NCI-H1092 treated with DMSO at 0.1 percent for 48 hours (cell line): ENCODE results near the gene NUAK2.
A peak's percentile ranks its signal among the peaks of the same experiment; 100 is the strongest.

ENCODE experiments used
- DNase-seq: peaks from one replicate; lab custom pipeline; 2025; lab: John Stamatoyannopoulos, UW

Gene NUAK2

DNA sequence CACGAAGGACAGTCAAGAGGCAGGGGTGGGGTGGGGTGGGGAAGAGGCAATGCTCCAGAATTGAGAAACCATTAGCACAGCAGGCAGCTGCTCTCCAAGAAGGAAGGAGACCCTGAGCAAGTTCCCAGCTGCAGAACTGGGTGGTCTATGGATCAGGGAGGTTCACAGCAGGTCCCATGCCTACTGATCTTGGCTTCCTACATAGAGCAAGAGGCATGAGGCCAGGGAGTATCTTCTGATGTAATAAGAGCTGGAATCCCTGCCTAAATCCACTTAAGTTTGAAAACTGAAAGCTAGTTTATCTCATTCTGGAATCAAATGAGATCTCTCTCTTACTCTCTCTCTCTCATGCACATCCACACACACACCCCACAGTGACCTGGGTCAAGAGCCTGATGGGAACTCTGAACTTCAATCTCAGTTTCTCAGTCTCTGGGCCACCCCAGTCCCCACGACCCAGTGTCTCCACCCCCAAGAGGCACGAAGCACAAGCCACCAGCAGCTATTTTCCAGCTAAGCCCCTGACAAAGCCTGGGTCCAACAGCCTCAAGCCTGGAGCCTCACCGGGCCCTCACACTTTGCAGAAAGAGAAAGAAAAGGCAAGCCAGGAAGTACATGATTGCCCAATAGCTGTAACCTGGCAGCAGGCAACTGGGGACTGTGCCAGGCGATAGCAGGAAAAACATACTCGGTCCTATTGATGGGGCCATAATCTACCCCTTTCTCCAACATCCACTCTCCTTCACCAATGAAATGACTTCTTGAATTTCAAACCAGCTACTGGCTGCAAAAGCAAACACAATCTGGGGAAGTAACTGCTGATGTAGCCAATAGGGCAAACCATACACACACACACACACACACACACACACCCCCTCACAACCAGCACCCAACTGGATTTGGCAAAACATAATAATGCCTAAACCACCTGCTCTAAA is 2.2 kb downstream of the NUAK2 start:
- DNase-seq, result peak; percentile 99

DNA sequence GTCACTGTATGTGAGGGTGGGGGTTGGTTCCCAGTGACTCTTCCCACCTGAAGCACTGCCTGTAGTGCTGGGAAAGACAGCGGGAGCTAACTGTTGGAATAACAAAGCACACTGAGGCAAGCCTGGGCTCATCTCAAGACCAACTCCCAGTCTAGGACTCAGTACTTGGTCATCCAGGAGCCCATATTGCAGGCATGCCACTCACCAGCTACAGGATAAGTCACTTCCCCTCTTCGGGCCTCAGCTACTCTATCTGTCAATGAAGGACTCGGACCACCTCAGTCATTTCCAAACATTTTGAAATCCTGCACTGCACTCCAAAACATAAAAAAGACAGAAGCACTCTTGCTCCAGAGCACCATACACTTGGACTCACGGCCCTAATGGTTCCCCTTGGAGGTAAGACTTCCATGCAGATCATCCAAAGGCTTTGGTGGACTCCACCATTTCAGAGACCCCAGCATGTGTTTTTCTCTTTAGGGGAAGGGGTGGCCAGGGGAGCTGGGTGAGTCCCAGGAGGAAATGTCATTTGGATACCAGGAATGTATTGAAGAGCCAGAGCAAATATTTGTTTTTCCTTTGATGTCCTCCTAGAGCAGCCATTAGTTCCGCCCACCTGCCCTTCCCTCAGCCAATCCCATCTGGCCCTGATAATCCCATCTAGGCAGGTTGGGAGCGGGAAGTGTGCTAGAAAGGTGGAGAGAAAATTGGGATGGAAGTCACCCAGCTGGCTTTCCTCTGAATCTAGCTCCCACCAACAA is 3.1 kb downstream of the NUAK2 start:
- peak; percentile 99 for DNase-seq

DNA sequence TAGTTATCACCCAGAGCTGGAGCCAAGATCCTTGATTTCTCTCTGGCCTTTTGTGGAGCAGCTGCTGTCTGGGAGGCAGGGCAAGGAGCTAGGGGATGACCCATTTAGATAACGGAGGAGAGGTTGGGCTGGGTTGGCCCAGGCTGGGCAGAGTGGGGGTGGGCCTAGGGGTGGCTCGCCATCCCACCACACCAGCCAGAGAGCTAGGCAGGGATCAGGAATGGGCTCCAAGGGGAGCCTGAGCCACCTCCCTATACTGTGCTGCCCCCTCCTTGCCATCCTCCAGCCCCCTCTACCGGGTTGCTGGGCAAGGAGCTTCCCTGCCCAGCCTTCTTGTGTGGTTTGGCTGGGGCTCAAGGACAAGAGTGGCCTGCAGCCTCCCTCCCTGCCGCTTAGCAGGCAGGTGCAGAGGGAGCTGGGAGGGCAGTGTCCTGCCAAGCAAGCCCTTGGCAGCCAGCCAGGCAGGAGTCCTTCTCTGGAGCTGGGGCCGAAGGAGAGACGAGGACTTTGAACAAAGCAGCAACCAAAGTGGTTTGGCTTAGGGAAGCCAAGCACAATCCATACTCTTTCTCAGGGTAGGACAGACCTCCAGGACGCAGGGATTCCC is 4.1 kb downstream of the NUAK2 start:
- DNase-seq, result peak; percentile 99

GRCh38 chr1:205316161-205316566 is 5.4 kb downstream of the NUAK2 start:
- DNase-seq, result peak; percentile 53

DNA sequence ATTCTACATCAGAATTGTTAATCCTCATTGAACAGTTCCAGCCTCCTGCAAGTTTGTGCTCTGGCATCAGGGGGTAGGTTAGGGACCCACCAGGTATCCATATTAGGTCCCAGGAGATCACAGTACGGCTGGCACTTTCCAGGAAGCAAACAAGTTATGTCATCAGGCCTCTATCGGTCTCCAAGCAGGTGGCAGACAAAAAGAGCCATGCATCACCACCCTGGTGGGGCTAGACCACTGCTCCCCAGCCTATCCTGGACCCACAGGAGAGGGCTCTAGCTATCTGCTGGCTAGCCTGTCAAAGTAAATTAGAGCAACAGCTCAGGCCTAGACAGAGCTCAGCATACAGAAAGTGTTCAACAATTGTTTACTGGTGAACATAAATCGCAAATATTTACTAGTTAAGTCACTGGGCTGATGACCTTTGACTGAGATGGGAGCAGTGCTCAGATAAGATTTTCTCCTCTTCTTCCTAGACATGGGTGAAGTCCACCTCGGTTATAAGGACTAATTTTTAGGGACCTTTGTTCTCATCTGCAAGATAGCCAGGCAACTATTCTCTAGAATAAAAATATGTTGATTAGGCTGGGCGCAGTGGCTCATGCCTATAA is 6.4 kb downstream of the NUAK2 start:
- peak; percentile 54 for DNase-seq

DNA sequence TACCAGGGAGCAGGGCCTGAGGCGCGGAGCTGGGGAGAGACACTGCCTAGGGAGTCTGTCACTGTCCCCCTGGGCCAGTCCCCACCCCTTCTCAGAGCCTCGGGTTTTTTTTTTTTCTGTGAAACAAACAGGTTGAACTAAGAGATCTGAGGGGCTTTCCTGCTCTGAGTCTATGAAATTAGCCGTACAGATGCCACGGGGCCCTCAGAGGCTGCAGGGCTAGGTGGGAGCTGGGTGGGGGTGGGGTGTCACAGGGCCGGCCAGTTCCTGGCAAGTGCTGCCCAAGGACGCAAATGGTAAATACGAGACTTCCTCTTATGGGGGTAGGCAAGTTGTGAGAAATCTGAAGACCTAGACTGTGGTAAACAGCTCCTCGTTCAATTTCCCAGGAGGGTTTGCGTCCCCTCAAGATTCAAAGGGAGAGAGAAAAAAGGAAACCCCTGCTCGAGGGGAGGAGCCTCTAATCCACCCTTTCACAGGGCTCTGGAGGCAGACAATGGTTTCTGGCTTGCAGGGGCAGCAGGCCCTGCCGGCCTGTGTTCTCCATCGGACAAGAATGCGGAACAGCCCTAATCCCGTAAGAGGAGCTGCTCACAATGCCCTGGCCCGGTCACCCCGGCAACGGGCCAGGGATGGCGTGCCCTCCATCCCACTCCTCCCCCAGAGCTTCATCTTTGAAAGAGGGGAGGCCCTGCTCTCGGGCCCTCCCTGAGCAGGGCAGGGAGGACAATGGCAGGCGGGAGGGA is 7.8 kb downstream of the NUAK2 start:
- DNase-seq, result peak; percentile 83

- DNase-seq, result no peak
These were observed 8.5 kb downstream of the NUAK2 start for GRCh38 chr1:205312866-205313562.

DNA sequence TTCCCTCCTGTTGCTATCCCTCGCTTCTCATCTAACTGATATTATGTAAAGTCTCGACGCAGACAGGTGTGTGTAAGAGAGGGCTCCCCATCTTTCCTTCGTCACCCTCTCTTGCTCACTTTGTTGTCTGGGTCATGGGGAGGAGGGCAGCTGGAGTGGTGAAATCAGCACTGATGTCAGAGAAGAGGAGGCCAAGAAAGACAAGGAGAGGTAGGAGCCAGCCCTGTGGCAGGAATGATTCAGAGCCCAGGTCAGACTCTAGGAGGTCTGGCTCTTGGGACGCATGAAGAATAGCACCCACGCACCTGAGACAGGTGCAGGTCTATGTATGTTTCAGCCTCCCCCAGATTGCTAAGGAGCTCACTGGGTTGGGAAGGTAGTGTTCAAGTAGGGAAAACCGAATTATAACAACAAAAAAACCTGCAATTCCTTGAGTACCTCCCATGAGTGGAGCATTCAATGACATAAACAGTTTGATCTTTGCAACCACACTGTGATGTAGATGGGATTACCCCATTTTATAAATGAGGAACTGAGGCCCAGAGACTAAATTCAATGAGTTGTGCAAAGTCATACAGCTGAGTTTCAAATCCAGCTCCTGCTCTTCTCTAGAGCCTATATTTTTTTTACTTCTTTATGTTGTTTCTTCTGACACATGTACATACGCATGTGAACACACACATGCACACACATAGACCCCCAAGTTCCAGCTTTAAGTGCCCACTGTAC is 10.4 kb downstream of the NUAK2 start:
- DNase-seq, result no peak

GRCh38 chr1:205309741-205310140 is 11.8 kb downstream of the NUAK2 start:
- no peak for DNase-seq

GRCh38 chr1:205306929-205307566 is 14.5 kb downstream of the NUAK2 start:
- DNase-seq, result no peak

DNA sequence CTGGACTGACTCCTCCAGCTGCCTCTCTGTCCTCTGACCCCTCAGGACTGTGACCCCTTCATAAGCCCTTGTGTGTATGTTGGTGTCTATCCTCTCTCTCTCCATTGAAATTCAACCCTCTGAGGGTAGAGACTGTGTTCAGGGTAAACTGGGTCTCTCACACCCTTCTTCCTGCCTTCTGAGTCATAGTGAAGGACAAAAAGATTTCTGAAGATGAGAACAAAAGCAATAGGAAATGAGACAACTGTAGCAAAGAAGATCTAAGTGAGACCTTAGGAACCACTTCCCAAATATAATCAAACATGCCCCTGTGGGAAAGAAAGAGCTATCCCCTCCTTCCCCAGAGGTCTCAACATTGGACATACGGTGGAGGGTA is 16.9 kb downstream of the NUAK2 start:
- no peak for DNase-seq

DNA sequence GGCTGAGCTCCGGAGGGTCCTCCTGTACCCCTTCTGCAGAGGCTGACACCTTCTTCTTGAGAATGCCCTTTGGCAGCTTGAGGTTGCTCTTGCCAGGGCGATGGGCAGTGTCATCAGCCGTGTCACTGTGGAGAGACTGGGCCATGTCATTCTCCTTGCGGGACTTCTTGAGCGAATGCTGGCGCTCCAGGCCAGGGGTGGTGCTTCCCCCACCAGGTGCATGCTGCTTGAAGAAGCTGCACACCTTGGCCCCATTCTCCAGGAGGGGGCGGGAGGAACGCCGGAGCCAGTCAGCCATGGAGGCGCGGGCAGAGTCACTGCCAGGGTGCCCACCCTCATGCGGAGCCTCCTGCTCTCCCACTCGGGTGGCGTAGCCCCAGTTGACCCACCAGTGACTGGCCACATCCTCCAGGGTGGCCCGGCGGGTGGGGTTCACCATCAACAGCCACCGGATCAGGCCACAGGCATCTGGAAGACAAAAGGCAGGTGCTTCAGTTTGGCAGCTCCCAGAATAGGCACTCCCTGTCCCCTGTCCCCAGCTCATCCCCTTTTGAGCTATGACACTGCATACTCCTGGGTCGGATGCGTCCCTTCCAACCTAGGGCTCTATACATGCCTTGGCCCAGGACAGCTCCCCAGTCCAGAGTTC is 17.4 kb downstream of the NUAK2 start:
- DNase-seq, result no peak

DNA sequence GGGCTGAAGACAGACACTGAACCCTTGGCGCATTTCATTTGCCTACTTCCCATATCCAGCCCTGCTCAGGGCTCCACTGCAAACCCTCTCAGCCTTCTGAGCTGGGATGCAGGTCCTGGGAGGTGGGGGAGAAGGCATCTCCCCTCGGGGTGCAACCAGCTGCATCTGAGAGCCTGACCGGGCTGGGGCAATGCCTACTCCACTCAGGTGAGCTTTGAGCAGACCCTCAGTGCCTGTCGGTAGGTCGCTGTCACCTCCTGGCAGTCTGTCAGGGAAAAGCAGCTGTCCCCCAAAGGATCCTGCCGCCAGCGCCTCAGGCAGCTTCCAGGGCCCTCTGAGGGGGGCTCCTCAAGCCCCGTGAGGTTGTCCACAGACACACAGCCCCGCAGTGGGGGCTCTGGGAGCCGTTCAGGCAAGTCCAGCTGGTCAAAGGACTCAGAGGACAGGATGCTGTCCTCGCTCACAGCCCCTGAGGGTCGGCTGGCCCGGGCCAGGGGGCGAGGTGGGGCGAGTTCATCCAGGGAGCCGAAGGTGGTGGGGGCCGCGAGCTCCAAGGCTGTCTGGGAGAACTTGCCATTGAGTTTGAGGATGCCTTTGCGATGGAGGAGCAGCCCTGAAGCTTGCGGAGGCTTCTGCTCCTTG is 18.2 kb downstream of the NUAK2 start:
- DNase-seq, result no peak

- no peak for DNase-seq
These were observed 19.5 kb downstream of the NUAK2 start for GRCh38 chr1:205301842-205302588.

GRCh38 chr1:205301205-205301821 is 20.2 kb downstream of the NUAK2 start:
- peak; percentile 60 for DNase-seq

DNA sequence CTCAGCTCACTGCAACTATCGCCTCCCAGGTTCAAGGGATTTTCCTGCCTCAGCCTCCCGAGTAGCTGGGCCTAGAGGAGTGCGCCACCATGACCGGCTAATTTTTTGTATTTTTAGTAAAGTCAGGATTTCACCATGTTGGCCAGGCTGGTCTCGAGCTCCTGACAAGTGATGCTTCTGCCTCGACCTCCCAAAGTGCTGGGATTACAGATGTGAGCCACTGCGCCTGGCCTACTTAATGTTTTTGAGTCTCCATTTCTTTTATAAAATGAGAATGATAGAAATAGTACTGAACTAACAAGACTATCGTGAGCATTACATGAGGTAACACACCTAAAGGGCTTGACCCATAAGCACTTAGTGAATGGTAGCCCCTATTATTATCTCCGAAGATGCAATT is 21.4 kb downstream of the NUAK2 start:
- DNase-seq, result no peak

- DNase-seq, result no peak
These were observed 23.2 kb downstream of the NUAK2 start for GRCh38 chr1:205298191-205298994.
